OCI-LY7 (cell line): ENCODE measurements around the gene SLC25A20.

Experiments used
- CTCF ChIP-seq: fragments of 200-600 bp; sonication (generic); conservative IDR thresholded peaks from 2 replicates; pipeline ENCODE4 v1.5.1; 2014; ENCODE audit warnings: mild to moderate bottlenecking, antibody characterized with exemption, low read length, moderate library complexity, mixed read lengths
- EZH2phosphoT487 ChIP-seq: fragments of 200-600 bp; sonication (generic); IDR thresholded peaks from 2 replicates; pipeline ENCODE4 v1.6.1; 2018; ENCODE audit warnings: low read depth, borderline replicate concordance, mild to moderate bottlenecking, mixed run types, antibody characterized with exemption, low read length, moderate library complexity, mixed read lengths

- TF ChIP-seq CTCF (no peak), EZH2phosphoT487 (no peak)
Observed at GRCh38 chr3:48845170-48845569, 53.5 kb downstream of the SLC25A20 start.
